HG03095 (cell line): ENCODE measurements around the gene ENPP7.

Source experiments
- ATAC-seq: cut with Tn5 transposase; IDR thresholded peaks from one replicate; pipeline ENCODE4 v1.9.1; 2021; ENCODE audit warnings: moderate library complexity; ENCODE audit not compliant: unreplicated experiment

Gene ENPP7

DNA sequence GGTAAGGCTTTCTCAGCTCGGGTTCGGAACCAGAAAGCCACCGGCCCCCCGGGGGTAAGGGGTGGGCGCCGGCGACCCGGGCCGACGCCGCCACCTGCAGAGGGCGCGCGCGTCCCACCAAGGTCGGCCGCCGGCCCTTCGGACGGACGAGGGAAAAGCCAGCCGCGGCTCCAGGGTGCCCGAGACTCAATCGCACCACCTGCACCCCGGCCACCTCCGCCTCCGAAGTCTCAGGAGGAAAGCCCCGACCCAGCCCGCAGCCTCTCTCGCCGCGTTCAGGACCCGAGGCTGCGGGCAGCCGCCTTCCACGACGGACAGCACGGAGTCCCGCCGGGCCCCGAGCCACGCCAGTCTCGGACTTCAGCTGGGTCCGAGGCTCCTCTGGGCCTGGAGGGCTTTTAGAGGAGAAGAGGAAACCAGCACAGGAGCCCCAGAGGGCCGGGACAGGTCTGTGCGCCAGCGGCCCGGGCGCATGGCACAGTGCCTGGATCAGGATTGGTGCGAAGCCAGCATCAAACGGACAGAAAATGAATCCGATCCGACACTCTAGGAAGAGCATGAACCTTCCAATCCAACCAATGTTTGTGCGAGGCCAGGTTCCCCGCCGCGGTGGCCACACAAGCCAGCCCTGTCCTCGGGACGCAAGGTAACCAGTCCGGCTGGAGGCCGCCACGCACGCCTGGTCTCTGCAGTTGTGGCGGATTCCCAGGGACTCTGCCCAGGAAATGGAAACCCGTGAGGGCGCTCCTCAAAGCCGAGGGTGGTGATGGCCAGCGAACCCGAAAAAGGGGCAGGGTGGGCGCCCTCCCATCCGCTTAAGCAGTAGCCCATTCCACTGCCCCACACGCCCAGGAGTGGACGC, 59.4 kb downstream of the ENPP7 start:
- no peak for ATAC-seq

DNA sequence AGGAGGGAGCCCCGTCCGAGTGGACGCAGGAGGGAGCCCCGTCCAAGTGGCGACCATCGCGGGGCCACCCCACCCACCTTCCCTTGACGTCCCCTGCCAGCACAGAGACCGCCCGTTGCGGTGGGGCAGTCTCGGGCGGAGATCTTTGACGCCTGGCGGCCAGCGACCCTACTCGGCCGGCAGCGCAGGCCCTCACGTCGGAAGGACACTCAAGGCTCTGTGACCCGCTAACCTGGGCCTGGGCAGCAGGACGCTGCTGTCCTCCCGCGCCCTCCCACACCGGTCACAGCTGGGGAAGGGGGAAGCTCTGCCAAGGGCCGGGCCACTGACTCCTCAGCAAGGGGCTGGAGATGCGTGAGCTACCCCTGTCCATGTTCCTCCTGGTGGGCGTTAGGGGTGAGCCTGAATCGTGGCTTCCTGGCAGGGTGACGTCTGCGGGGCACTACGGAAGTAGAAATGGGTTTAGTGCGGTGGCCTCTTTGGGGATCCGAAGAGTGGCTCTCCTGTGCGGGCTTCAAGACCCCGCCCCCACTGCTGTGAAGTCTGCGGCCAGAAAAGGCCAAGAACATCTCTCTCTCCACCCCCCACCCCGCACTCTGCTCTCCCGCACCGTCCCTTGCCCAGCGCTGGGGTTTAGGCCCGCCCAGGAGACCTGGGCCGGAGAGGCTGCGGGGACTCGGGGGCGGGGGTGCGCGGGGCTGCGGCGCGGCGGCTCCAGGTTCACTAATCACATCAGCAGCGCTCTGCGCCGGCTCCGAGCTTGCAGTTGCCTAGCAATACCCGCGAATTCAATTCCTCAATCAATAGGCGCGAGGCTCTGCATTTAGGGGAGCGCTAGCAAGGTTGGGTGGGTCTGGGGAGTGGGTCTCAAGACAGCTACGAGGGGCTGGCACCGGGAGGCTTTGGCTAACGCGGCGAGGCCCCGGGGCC, 60.3 kb downstream of the ENPP7 start:
- ATAC-seq: no peak

DNA sequence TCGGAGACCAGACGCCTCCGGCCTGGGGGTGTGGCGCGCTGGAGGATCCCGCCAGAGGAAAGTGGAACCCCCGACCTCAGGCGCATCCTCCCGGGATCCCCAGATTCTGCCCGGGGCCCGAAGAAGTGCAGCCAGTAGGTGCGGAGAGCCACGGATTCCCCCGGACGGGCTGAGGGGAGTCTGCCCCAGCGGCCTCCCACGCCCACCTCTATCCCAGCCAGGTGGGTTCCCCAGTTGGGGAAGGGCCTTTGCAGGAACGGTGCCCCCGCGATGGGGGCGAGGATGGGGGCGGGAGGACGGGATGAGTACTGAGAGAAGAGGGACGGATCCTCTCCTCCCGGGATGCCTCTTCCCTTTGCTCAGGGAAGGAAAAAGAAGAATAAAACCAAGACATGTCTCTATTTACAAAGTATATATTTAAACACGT, 61.0 kb downstream of the ENPP7 start:
- no peak for ATAC-seq
